ENCODE results near the gene FGFBP2. TPM values are rescaled to one million over a fixed set of nuclear protein-coding genes. Genes with fewer than 3 reads are reported as not detected.
"Not testable (repeated sequence)": the region's sequence is repeated elsewhere in the genome, so short reads cannot be mapped to it uniquely, and the experiment has no call there.

FGFBP2 gene
- total RNA-seq, 1 donor: not detected

DNA sequence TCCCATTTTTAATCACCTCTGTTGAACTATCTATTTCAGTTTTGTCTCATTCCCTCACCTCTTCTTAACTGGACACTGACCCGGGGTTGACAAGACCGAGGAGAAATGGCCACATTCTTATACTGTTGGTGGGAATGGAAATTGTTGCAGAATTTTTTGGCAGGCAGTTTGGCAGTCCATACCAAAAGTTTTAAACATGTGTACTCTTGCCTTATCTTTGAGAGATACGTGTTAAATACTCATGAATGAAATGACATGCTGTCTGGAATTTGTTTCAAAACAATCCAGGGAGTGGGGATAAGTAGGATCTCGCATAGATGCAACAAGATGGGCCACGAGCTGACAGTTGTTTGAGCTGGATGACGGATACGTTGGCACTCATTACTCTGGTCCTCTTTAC lies 36.5 kb downstream of the FGFBP2 start:
- TF ChIP-seq, protein P1, sequence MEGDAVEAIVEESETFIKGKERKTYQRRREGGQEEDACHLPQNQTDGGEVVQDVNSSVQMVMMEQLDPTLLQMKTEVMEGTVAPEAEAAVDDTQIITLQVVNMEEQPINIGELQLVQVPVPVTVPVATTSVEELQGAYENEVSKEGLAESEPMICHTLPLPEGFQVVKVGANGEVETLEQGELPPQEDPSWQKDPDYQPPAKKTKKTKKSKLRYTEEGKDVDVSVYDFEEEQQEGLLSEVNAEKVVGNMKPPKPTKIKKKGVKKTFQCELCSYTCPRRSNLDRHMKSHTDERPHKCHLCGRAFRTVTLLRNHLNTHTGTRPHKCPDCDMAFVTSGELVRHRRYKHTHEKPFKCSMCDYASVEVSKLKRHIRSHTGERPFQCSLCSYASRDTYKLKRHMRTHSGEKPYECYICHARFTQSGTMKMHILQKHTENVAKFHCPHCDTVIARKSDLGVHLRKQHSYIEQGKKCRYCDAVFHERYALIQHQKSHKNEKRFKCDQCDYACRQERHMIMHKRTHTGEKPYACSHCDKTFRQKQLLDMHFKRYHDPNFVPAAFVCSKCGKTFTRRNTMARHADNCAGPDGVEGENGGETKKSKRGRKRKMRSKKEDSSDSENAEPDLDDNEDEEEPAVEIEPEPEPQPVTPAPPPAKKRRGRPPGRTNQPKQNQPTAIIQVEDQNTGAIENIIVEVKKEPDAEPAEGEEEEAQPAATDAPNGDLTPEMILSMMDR (IDR thresholded peaks at IDR 0.05; ENCODE audit: insufficient read depth, low read depth, low read length): no peak

DNA sequence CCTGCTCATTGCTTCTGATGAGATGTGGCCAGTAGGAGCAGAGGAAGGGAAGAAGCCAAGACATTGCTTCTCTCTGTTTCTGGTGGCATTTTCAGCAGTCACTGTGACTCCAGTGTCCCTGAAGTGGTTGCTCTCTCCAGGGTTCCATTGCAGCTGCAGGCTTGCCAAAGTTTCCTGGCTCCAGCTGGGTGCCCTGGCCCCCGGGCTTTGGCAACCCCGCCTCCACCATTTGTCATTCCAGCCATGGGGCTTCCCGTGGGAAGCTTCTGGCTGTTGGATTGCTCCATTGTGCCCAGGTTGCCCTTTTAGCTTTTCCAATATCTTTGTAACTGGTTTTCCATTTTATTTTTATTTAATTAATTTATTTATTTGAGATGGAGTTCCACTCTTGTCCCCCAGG lies 37.1 kb downstream of the FGFBP2 start:
- TF ChIP-seq, protein P1 (IDR thresholded peaks at IDR 0.05; ENCODE audit: insufficient read depth, low read depth, low read length): no peak
- no peak overlapping the region for H3K4me3 ChIP-seq (ENCODE audit: low read depth, low read length)
- DNase-seq (ENCODE audit: low read depth): no peak

More for the DNA sequence above, 36.5 kb downstream of the FGFBP2 start:
- H3K4me3 ChIP-seq (ENCODE audit: low read depth, low read length): no peak overlapping the region
- DNase-seq (ENCODE audit: low read depth): peak; percentile 31

DNA sequence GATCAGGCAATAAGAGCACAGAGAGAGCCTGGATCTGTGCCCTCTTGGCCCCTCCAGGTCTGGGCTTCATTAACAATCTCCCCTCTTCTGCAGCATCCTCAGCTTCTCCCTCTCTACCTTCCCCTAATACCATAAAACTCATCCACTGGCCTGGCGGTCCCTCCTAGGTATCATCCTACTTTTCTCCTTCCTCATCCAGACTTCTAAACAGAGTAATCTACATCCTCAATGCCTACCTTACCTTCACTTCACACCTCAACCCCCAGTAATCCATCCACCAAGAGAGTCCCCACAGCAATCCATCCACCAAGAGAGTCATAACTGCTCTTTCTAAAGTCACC lies 41.4 kb downstream of the FGFBP2 start:
- DNase-seq (ENCODE audit: low read depth): no peak
- TF ChIP-seq, protein P1 (IDR thresholded peaks at IDR 0.05; ENCODE audit: insufficient read depth, low read depth, low read length): no peak
- H3K4me3 ChIP-seq (ENCODE audit: low read depth, low read length): no peak overlapping the region

DNA sequence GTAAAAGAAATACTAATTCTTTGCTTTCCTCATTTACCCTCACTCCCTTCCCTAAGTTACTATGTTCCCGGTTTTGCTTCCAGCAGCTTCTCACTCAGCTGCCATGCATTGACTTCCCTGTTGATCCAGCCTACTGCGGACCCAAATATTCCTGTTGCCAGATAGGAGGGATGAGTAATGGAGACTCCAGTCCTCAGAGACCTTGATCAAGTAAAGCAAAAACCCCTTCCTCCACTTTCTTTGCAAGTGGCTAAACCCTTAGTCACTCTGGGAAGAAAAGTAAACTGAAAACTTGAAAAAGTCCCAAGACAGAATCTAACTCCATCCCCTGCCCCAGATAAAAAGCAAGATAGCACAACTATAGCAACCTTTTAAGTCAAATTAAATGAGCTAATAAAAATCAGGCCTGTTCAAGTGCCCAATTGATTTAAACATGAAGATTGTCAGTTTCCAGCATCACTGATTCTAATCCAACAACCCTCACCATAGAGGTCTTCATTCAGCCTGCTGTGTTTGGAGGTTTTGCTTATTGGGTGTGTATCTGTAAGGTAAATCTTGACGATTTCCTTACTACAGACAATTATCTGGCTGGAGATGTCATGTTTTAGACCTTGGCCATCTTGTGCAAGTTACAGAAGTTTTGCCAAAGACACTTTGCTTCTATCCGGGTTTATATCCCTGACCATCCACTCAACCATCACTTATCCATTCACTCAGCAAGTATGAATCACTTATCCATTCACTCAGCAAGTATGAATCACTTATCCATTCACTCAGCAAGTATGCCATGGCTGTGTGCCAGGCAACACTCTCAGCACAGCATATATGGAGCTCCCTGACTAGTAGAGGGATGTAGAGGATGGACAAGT lies 42.0 kb downstream of the FGFBP2 start:
- H3K4me3 ChIP-seq (ENCODE audit: low read depth, low read length): no peak overlapping the region
- TF ChIP-seq, protein P1 (IDR thresholded peaks at IDR 0.05; ENCODE audit: insufficient read depth, low read depth, low read length): no peak
- DNase-seq (ENCODE audit: low read depth): peak; percentile 91

DNA sequence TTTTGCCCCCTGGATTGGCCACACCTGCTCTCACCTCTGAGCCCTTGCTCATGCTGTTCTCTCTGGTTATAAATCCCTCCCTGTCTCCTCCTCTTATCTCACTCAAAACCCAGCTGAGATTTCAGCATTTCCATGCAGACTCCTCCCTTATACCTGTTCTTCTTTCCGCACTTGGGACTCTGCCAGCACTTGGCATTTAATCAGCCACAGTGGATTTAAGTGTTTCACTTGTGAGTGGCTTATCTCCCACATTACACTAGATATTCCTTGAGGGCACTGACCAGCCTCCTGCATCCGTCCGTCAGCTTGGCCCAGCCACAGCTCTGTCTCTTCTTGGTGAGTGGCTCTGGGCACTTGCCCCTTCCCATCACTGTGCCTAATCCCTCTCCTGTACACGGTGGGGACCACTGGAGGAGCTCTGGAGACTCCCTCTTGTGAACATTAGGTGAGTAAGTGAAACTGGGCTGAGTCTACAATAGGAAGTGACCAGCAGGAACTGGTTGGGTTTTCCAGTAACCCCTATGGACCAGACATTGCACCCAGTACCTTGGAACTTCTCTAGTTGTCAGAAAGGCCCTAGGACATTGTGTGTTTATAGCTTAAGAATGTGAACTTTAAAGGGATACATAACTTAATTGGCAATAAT lies 44.4 kb downstream of the FGFBP2 start:
- TF ChIP-seq, protein P1 (IDR thresholded peaks at IDR 0.05; ENCODE audit: insufficient read depth, low read depth, low read length): no peak
- no peak overlapping the region for H3K4me3 ChIP-seq (ENCODE audit: low read depth, low read length)
- DNase-seq (ENCODE audit: low read depth): no peak

DNA sequence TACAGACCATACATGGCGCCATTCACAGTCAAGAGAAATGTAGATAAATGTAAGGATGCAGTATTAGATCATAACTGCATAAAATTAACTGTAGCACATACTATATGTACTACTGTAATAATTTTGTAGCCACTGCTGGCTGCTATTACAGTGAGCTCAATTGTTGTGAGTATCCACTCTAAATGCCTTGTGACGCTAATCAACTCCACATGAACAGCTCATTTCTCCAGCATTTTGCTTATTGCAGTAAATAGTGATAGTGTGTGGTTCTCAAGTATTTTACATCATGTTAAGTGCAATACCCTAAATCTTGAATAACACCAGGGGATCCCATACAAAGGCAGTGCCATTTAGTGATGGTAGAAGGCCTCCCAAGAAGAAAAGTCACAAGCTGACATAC lies 45.7 kb downstream of the FGFBP2 start:
- DNase-seq (ENCODE audit: low read depth): no peak

DNA sequence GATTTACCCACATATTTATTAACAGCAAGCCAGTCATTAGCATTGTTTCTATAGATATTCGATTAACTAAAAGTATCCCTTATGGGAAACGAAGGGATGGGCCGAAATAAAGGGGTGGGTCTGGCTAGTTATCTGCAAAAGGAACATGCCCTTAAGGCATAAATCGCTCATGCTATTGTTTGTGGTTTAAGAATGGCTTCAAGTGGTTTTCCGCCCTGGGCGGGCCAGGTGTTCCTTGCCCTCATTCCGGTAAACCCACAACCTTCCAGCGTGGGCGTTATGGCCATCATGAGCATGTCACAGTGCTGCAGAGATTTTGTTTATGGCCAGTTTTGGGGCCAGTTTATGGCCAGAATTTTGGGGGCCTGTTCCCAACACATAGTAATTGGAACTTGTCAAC lies 46.6 kb downstream of the FGFBP2 start:
- not testable (repeated sequence) for H3K4me3 ChIP-seq (ENCODE audit: low read depth, low read length); DNase-seq (ENCODE audit: low read depth)

More for the DNA sequence above, 45.7 kb downstream of the FGFBP2 start:
- TF ChIP-seq, protein P1 (IDR thresholded peaks at IDR 0.05; ENCODE audit: insufficient read depth, low read depth, low read length): no peak
- no peak overlapping the region for H3K4me3 ChIP-seq (ENCODE audit: low read depth, low read length)

All from fibroblast of villous mesenchyme (primary cell).